Fibroblast of villous mesenchyme (primary cell): Measurements from ENCODE around the gene RTN4. TPM values are rescaled to one million over a fixed set of nuclear protein-coding genes. Genes with fewer than 3 reads are reported as not detected.
"Not testable (repeated sequence)": the region's sequence is repeated elsewhere in the genome, so short reads cannot be mapped to it uniquely, and the experiment has no call there.

Source experiments
- DNase-seq: peaks from one replicate; pipeline ENCODE4 v3.0.0-alpha.2; 2010; ENCODE audit warnings: low read depth
- H3K4me3 ChIP-seq: 2 replicates; pipeline ENCODE4 v1.5.1; 2011; ENCODE audit warnings: low read depth, mild to moderate bottlenecking, low read length
- CTCF ChIP-seq: IDR thresholded peaks from 2 replicates; pipeline ENCODE4 v1.5.1; 2012; ENCODE audit warnings: low read depth, mild to moderate bottlenecking, low read length; ENCODE audit not compliant: insufficient read depth
- total RNA-seq: library from RNA; depleted of rRNA; stranded (reverse); fragments of >200 nt; gene quantifications from 2 replicates; pipeline ENCODE4 v1.2.3, GENCODE V29; 2012

Gene RTN4
- total RNA-seq, 1 donor = 262 TPM

DNA sequence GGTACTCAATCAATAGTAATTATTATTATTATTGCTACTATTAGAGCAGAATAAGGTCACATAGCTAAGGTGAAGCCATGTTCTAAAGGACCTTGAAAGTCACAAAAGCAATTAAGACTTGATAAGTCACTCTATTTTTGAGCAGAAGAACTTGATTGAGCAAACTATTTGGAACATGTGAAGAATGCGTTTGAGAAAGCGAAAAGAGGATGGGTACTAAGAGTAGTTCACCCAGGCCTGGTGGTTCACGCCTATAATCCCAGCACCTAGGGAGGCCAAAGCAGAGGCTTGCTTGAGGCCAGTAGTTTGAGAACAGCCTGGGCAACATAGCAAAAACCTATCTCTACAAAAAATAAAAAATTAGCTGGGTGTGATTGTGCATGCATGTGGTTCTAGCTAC lies 7.2 kb upstream of the RTN4 start:
- no peak for TF ChIP-seq CTCF
- no peak overlapping the region for H3K4me3 ChIP-seq
- DNase-seq = no peak

- H3K4me3 ChIP-seq = no peak overlapping the region
- DNase-seq = peak; percentile 55
- no peak for TF ChIP-seq CTCF
Observed at GRCh38 chr2:55056024-55056521, 5.8 kb upstream of the RTN4 start.

DNA sequence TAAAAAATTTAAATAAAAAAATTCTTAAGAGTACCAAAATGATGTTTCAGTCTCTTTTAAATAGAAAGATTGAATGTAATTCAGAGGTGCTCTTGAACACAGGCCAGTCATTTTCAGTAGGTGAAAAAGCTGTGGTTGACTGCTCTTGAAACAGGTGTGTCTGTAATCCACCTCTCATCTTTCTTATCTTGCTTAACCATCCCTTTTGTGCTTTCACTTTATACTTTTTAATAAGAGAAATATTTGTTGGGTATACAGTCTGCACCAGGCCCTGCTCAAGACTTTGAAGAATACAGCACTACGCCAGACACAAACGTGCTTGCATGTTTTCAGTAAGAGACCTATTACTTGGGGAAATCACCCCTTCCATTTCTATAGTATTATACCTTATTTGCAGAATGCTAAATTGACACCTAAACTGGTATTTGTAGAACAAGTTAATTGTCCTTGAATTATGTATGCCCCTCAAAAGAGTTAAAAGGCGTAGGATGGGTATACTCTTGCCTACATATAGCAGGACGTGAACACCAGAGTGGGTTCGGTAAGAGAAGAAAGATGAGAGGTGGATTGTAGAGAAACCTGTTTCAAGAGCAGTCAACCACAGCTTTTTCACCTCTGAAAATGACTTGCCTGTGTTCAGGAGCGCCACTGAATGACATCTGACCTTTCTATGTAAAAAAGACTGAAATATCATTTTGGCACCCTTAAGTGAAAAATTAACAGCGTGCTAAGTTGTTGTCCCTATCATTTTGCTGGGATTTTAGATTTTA lies 4.0 kb upstream of the RTN4 start:
- TF ChIP-seq CTCF = no peak
- no peak for DNase-seq
- no peak overlapping the region for H3K4me3 ChIP-seq

- H3K4me3 ChIP-seq, DNase-seq: not testable (repeated sequence)
Observed at GRCh38 chr2:55053225-55053624, 3.0 kb upstream of the RTN4 start.

GRCh38 chr2:55052129-55053061 lies 2.1 kb upstream of the RTN4 start:
- TF ChIP-seq CTCF = no peak
- DNase-seq = peak; percentile 60
- peak overlapping the region; percentile 100 for H3K4me3 ChIP-seq

- peak; percentile 98 for DNase-seq
- peak overlapping the region; percentile 100 for H3K4me3 ChIP-seq
- no peak for TF ChIP-seq CTCF
Observed at GRCh38 chr2:55051026-55051866, 995 bp upstream of the RTN4 start.

GRCh38 chr2:55049821-55050099 lies 491 bp downstream of the RTN4 start:
- DNase-seq = no peak
- TF ChIP-seq CTCF = no peak
- peak overlapping the region; percentile 100 for H3K4me3 ChIP-seq
